NT2/D1 (cell line): ENCODE data around the gene NDST1.

Source experiments
- DNase-seq: peaks from one replicate; pipeline ENCODE4 v3.0.0-alpha.2; 2011; ENCODE audit warnings: low read depth, low spot score
- H3K27me3 ChIP-seq: 2 replicates; pipeline ENCODE4 v1.6.0; 2011; ENCODE audit warnings: mild to moderate bottlenecking; ENCODE audit not compliant: insufficient read length, insufficient read depth
- H3K36me3 ChIP-seq: 2 replicates; pipeline ENCODE4 v1.6.1; 2011; ENCODE audit warnings: mild to moderate bottlenecking, low read length, mixed read lengths; ENCODE audit not compliant: insufficient read depth, insufficient read length
- H3K4me1 ChIP-seq: 2 replicates; pipeline ENCODE4 v1.5.1; 2011; ENCODE audit not compliant: insufficient read depth, insufficient read length
- H3K4me3 ChIP-seq: 2 replicates; pipeline ENCODE4 v1.5.1; 2011; ENCODE audit warnings: low read depth; ENCODE audit not compliant: insufficient read length
- H3K9ac ChIP-seq: 2 replicates; pipeline ENCODE4 v1.6.0; 2011; ENCODE audit warnings: low read depth; ENCODE audit not compliant: insufficient read length
- H3K9me3 ChIP-seq: 2 replicates; pipeline ENCODE4 v1.5.1; 2011; ENCODE audit warnings: mild to moderate bottlenecking, low read length; ENCODE audit not compliant: insufficient read depth
- SUZ12 ChIP-seq: IDR thresholded peaks from 2 replicates; pipeline ENCODE4 v1.6.1; 2011; ENCODE audit not compliant: insufficient read length, insufficient read depth; ENCODE audit errors: extremely low read depth
- YY1 ChIP-seq: IDR thresholded peaks from 2 replicates; pipeline ENCODE4 v1.6.1; 2011; ENCODE audit not compliant: insufficient read length, insufficient read depth
- ZNF274 ChIP-seq: IDR thresholded peaks from 2 replicates; pipeline ENCODE4 v1.6.1; 2011; ENCODE audit warnings: mild to moderate bottlenecking, low read depth, low read length

NDST1 gene

DNA sequence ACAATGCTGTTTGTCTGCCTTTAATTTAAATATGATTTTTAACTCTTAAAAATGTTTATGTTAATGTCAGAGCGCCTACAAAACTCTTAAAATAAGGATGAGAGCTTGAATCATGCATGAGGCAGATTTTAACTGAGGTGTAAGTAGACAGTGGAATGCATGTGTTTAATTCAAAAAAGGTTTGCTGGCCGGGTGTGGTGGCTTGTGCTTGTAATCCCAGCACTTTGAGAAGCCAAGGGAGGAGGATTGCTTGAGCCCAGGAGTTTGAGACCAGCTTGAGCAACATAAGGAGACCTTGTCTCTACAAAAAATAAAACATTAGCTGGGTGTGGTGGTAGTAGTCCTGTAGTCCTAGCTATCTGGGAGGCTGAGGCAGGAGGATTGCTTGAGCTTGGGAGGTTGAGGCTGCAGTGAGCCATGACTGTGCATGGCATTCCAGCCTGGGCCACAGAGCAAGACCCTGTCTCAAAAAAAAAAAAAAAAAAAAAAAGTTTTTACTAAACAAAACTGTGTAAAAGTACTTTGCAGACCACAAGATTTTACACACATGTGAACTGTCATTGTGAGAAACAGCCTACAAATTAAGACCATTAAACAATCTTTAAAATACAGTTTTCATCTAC is 21.1 kb downstream of the NDST1 start:
- Histone ChIP-seq H3K36me3 (peaks cover 62% of the 10 kb centered on the region), H3K4me3 (no peak overlapping the region), H3K9ac (no peak overlapping the region), H3K27me3 (no peaks in the 10 kb centered on the region), H3K4me1 (peaks cover 27% of the 10 kb centered on the region), H3K9me3 (no peaks in the 10 kb centered on the region)
- no peak for DNase-seq
- TF ChIP-seq YY1 (no peak), ZNF274 (no peak), SUZ12 (no peak)

- TF ChIP-seq ZNF274 (no peak), YY1 (no peak), SUZ12 (no peak)
- H3K4me3 ChIP-seq, result no peak overlapping the region
- DNase-seq, result peak; percentile 36
- peaks cover 61% of the 10 kb centered on the region for H3K36me3 ChIP-seq
- H3K4me1 ChIP-seq, result peaks cover 27% of the 10 kb centered on the region
- H3K27me3 ChIP-seq, result no peaks in the 10 kb centered on the region
- H3K9me3 ChIP-seq, result no peaks in the 10 kb centered on the region
- H3K9ac ChIP-seq, result no peak overlapping the region
Observed at GRCh38 chr5:150529555-150529954, 21.6 kb downstream of the NDST1 start.

- no peaks in the 10 kb centered on the region for H3K9me3 ChIP-seq
- peaks cover 20% of the 10 kb centered on the region for H3K4me1 ChIP-seq
- no peaks in the 10 kb centered on the region for H3K27me3 ChIP-seq
- H3K9ac ChIP-seq, result no peak overlapping the region
- no peak overlapping the region for H3K4me3 ChIP-seq
- H3K36me3 ChIP-seq, result peaks cover 61% of the 10 kb centered on the region
- DNase-seq, result no peak
- no peak for TF ChIP-seq ZNF274
Observed at GRCh38 chr5:150530423-150530822, 22.5 kb downstream of the NDST1 start.

GRCh38 chr5:150530951-150531588 is 23.1 kb downstream of the NDST1 start:
- Histone ChIP-seq H3K36me3 (peaks cover 67% of the 10 kb centered on the region), H3K4me1 (peaks cover 15% of the 10 kb centered on the region), H3K9ac (no peak overlapping the region), H3K4me3 (no peak overlapping the region), H3K27me3 (no peaks in the 10 kb centered on the region), H3K9me3 (no peaks in the 10 kb centered on the region)
- TF ChIP-seq YY1 (no peak), SUZ12 (no peak), ZNF274 (no peak)
- no peak for DNase-seq

DNA sequence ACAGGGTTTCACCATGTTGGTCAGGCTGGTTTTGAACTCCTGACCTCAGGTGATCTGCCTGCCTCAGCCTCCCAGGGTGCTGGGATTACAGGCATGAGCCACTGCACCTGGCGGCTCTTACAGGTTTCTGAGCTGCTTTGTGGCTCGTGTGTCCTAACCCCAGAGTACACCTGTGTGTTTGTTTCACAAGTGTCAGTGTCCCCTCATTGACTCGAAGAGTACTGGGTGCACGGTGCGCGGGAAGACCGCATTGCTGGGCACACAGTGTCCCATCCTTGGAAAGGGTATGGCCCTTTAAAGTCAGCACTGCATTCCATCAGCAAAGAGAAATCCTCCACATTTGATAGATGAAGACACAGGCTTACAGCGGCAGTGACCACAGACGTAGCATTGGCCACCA is 23.8 kb downstream of the NDST1 start:
- Histone ChIP-seq H3K9me3 (no peaks in the 10 kb centered on the region), H3K9ac (no peak overlapping the region), H3K4me3 (no peak overlapping the region), H3K4me1 (peaks cover 9% of the 10 kb centered on the region), H3K36me3 (peaks cover 66% of the 10 kb centered on the region), H3K27me3 (no peaks in the 10 kb centered on the region)
- no peak for DNase-seq
- TF ChIP-seq ZNF274 (no peak), SUZ12 (no peak), YY1 (no peak)

GRCh38 chr5:150532151-150532550 is 24.2 kb downstream of the NDST1 start:
- Histone ChIP-seq H3K4me1 (peaks cover 5% of the 10 kb centered on the region), H3K9ac (no peak overlapping the region), H3K27me3 (no peaks in the 10 kb centered on the region), H3K9me3 (no peaks in the 10 kb centered on the region), H3K4me3 (no peak overlapping the region), H3K36me3 (peaks cover 64% of the 10 kb centered on the region)
- TF ChIP-seq YY1 (no peak), SUZ12 (no peak), ZNF274 (no peak)
- no peak for DNase-seq

DNA sequence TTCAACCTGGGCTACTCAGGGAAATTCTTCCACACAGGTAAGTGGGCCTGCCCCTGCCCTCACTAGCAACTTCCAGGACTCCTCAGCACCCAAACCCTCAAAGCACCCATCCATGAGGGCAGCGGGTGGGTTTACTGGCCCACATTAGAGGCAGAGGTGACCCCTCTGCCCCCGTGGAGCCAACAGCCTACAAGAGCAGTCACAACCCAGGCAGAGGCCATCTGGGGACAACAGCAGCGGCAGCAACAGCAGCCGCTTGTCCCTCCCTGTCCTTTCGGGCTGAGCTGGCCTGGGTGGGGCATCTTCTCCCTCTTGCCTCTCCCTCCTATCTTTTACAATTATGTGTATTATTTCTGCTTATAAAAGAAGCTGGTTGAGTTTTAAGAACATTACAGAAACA is 25.1 kb downstream of the NDST1 start:
- H3K27me3 ChIP-seq, result no peaks in the 10 kb centered on the region
- H3K9me3 ChIP-seq, result no peaks in the 10 kb centered on the region
- DNase-seq, result no peak
- no peak overlapping the region for H3K9ac ChIP-seq
- H3K4me1 ChIP-seq, result peaks cover 5% of the 10 kb centered on the region
- TF ChIP-seq YY1 (no peak), SUZ12 (no peak), ZNF274 (no peak)
- H3K36me3 ChIP-seq, result peaks cover 64% of the 10 kb centered on the region
- no peak overlapping the region for H3K4me3 ChIP-seq
